Brain microvascular endothelial cell (primary cell): ENCODE measurements around the gene CD48.
"Not testable (repeated sequence)": the region's sequence is repeated elsewhere in the genome, so short reads cannot be mapped to it uniquely, and the experiment has no call there.

Experiments
- DNase-seq: peaks from one replicate; pipeline ENCODE4 v3.0.0-alpha.2; 2020
- H3K27ac ChIP-seq: fragments of 250-450 bp; sonication (Bioruptor Pico); 2 replicates; pipeline ENCODE4 v1.5.1; 2020; ENCODE audit warnings: mild to moderate bottlenecking, moderate library complexity
- H3K27me3 ChIP-seq: fragments of 250-450 bp; sonication (Bioruptor Pico); replicated peaks from 2 replicates; pipeline ENCODE4 v1.5.1; 2020; ENCODE audit warnings: mild to moderate bottlenecking
- H3K36me3 ChIP-seq: fragments of 250-450 bp; sonication (Bioruptor Pico); replicated peaks from 2 replicates; pipeline ENCODE4 v1.5.1; 2020; ENCODE audit warnings: mild to moderate bottlenecking
- H3K4me3 ChIP-seq: 2 replicates; pipeline ENCODE4 v1.5.1; 2011; ENCODE audit warnings: low read depth, mild to moderate bottlenecking, control low read depth, low read length, moderate library complexity
- CTCF ChIP-seq: IDR thresholded peaks from 2 replicates; pipeline ENCODE4 v1.5.1; 2011; ENCODE audit warnings: low read depth, mild to moderate bottlenecking, moderate library complexity, low read length, control low read depth, inconsistent platforms; ENCODE audit errors: missing control alignments
- in situ Hi-C: cut with HindIII; loops from 2 replicates; pipeline ENCODE4 v1.10.0; 2017; ENCODE audit warnings: low sequenced_read_pairs, low pct_ligation_motif_present

CD48 gene

GRCh38 chr1:160731990-160732389, 20.4 kb upstream of the CD48 start:
- no peak for TF ChIP-seq CTCF
- in situ Hi-C loops: no loop called here
- Histone ChIP-seq H3K27ac (no peak overlapping the region), H3K4me3 (no peak overlapping the region), H3K27me3 (no peaks in the 10 kb centered on the region), H3K36me3 (no peaks in the 10 kb centered on the region)
- no peak for DNase-seq

GRCh38 chr1:160731564-160731963, 19.9 kb upstream of the CD48 start:
- in situ Hi-C loops, H3K4me3 ChIP-seq, DNase-seq, H3K36me3 ChIP-seq, H3K27ac ChIP-seq, H3K27me3 ChIP-seq: not testable (repeated sequence)

- no peak overlapping the region for H3K4me3 ChIP-seq
- no peaks in the 10 kb centered on the region for H3K36me3 ChIP-seq
- H3K27ac ChIP-seq: no peak overlapping the region
- no peak for DNase-seq
- no peak for TF ChIP-seq CTCF
- H3K27me3 ChIP-seq: peaks cover 2% of the 10 kb centered on the region
- in situ Hi-C loops: no loop called here
Observed at GRCh38 chr1:160727316-160727640, 15.7 kb upstream of the CD48 start.

GRCh38 chr1:160726498-160727315, 15.1 kb upstream of the CD48 start:
- Histone ChIP-seq H3K27ac (no peak overlapping the region), H3K27me3 (peaks cover 2% of the 10 kb centered on the region), H3K36me3 (no peaks in the 10 kb centered on the region), H3K4me3 (no peak overlapping the region)
- in situ Hi-C loops: no loop called here
- peak; percentile 60 for DNase-seq
- peak; percentile 79 for TF ChIP-seq CTCF

GRCh38 chr1:160726114-160726497, 14.5 kb upstream of the CD48 start:
- in situ Hi-C loops: no loop called here
- DNase-seq: no peak
- H3K36me3 ChIP-seq: no peaks in the 10 kb centered on the region
- H3K4me3 ChIP-seq: no peak overlapping the region
- no peak for TF ChIP-seq CTCF
- peaks cover 2% of the 10 kb centered on the region for H3K27me3 ChIP-seq
- no peak overlapping the region for H3K27ac ChIP-seq

- in situ Hi-C loops: no loop called here
- no peaks in the 10 kb centered on the region for H3K36me3 ChIP-seq
- H3K4me3 ChIP-seq: no peak overlapping the region
Observed at GRCh38 chr1:160724465-160725242, 13.0 kb upstream of the CD48 start.

More at GRCh38 chr1:160724465-160725242, 13.0 kb upstream of the CD48 start:
- no peak overlapping the region for H3K27ac ChIP-seq
- peaks cover 2% of the 10 kb centered on the region for H3K27me3 ChIP-seq
- DNase-seq: no peak
- TF ChIP-seq CTCF: no peak
